Measurements from ENCODE around the gene KISS1. TPM values are rescaled to one million over a fixed set of nuclear protein-coding genes. Genes with fewer than 3 reads are reported as not detected.

KISS1 gene
- total RNA-seq, 1 donor from 2014 or later = not detected

DNA sequence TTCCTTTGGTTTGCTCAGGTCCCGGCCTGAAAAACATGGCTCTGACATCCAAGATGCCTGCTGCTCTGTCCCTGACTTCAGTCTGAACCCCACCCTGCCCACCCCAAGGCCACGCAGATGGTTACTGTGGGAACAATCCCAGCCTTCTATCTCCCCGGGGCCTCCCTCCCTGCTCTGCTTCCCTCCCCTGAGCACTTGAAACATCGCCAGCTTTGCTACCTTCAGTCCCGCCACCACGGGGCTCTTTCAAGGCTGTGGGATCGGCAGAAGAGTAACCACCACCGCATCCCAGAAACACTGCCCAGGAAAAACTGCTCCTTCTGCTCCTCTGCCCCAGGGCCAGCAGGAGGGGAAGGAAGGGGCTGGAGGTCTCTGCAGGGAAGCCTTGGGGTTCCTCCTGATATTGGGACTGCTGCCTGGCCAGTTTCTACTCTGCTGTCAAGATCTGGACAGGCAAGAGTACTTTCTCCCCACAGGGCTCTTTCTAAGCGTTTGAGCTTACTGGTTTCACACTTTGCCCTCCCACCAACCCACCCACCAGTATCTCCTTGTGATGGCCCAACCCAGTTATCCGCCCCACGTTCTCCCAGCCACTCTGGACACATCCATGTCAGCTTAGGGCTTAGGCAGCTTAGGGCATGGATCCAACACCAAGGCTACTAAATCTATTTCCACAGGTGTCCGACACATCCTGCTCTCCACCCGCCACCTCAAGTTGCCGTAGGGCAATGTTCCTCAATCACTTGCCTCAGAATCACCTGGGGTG is 52.8 kb downstream of the KISS1 start:
- no peak for DNase-seq (ENCODE audit: extremely low spot score in 2 of 2)
- Histone ChIP-seq H3K9me3 (no peaks in the 10 kb centered on the region), H3K27me3 (no peaks in the 10 kb centered on the region), H3K4me1 (peaks cover under 1% of the 10 kb centered on the region), H3K4me3 (no peak overlapping the region), H3K36me3 (peaks cover 4 to 34% of the 10 kb centered on the region in 2 donors), H3K27ac (no peak overlapping the region)
- TF ChIP-seq, protein P1, sequence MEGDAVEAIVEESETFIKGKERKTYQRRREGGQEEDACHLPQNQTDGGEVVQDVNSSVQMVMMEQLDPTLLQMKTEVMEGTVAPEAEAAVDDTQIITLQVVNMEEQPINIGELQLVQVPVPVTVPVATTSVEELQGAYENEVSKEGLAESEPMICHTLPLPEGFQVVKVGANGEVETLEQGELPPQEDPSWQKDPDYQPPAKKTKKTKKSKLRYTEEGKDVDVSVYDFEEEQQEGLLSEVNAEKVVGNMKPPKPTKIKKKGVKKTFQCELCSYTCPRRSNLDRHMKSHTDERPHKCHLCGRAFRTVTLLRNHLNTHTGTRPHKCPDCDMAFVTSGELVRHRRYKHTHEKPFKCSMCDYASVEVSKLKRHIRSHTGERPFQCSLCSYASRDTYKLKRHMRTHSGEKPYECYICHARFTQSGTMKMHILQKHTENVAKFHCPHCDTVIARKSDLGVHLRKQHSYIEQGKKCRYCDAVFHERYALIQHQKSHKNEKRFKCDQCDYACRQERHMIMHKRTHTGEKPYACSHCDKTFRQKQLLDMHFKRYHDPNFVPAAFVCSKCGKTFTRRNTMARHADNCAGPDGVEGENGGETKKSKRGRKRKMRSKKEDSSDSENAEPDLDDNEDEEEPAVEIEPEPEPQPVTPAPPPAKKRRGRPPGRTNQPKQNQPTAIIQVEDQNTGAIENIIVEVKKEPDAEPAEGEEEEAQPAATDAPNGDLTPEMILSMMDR (IDR thresholded peaks at IDR 0.05) = no peak
- TF ChIP-seq POLR2A (IDR thresholded peaks at IDR 0.05) (no peak), POLR2AphosphoS5 (IDR thresholded peaks at IDR 0.05; ENCODE audit: insufficient read depth in 1 of 2, low read depth in 1 of 2) (no peak)
- intact Hi-C loops (cut with DNase I) = no loop called here

DNA sequence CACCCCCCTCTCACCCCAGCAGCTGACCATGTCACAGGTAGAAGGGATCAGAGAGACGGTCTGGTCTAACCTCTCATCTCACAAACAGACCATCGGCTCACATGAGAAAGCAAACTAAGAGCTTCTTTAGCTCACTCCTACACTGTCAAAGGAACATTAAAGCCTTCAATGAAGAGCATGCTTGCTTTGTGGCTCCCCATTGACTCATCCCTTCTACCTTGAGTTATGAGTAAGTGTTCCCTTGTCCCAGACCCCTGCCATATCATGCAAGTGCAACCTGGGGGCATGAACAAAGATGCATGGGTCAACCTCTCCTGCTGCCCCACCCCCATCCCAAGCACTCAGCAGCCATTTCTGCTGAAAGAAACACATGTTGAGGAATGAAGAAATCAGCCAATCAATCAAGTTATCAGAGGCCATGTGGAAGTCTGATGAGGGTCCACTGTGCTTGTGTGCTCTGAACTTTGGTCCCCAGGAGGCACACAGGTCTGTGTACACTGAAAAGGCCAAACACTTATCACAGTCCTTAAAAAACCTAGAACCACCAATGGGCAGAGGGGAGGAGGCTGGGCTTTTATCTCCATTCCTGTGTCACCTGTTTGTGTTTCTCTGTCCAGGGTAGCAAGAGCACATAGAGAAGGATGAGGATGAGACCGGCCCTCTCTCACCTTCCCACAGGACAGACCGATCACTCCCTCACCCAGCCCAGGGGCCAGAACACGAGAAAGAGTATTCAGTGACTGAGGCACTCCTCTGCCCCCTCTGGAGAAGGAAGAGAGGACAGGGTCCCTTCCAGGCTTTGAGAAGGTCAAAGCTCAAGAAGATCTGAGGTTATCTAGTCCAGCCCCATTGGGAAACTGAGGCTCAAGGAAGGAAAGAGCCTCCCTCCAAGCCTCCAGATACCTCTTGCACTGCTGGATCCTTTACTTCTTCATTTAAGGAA is 54.0 kb downstream of the KISS1 start:
- no peak for DNase-seq (ENCODE audit: extremely low spot score in 2 of 2)
- Histone ChIP-seq H3K27ac (no peak overlapping the region), H3K36me3 (peaks cover 4 to 36% of the 10 kb centered on the region in 2 donors), H3K4me3 (no peak overlapping the region), H3K4me1 (no peaks in the 10 kb centered on the region), H3K9me3 (no peaks in the 10 kb centered on the region), H3K27me3 (no peaks in the 10 kb centered on the region)
- TF ChIP-seq, protein P1 (IDR thresholded peaks at IDR 0.05) = no peak
- TF ChIP-seq POLR2A (IDR thresholded peaks at IDR 0.05) (no peak), POLR2AphosphoS5 (IDR thresholded peaks at IDR 0.05; ENCODE audit: insufficient read depth in 1 of 2, low read depth in 1 of 2) (no peak)
- intact Hi-C loops (cut with DNase I) = no loop called here

DNA sequence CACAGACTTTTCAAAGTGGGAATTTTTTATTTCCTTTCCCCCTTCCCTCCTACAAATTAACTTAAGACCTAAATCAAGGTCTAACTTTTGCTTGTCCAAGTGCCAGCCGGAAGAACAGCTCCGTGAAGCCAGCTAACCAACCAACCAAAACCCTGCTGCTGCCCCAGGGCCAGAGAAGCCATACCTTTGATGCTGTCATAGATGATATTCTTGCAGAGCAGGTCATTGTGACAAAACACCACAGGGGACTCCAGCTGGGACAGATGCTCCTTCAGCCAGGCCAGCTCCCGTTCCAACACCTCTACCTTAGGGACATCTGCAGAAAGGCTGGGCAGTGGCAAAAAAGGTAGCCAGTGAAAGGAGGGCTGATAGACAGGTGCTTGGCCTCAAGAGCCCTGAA is 55.2 kb downstream of the KISS1 start:
- Histone ChIP-seq H3K9me3 (no peaks in the 10 kb centered on the region), H3K27ac (no peak overlapping the region), H3K36me3 (peaks cover 4 to 43% of the 10 kb centered on the region in 2 donors), H3K4me3 (no peak overlapping the region), H3K27me3 (no peaks in the 10 kb centered on the region), H3K4me1 (no peaks in the 10 kb centered on the region)
- no peak for TF ChIP-seq POLR2A (IDR thresholded peaks at IDR 0.05)
- no peak for DNase-seq (ENCODE audit: extremely low spot score in 2 of 2)
- intact Hi-C loops (cut with DNase I) = no loop called here

Other genes starting within 250 kb of the KISS1 start
- gene SOX13, start 123.4 kb downstream of the KISS1 start, total RNA-seq = 41.0 TPM
- gene ETNK2, start 44.4 kb downstream of the KISS1 start, total RNA-seq = 30.9 TPM
- not detected for gene REN, start 30.2 kb downstream of the KISS1 start, total RNA-seq
- not detected for gene GOLT1A, start 17.5 kb upstream of the KISS1 start, total RNA-seq
- 15.0 TPM for gene PLEKHA6, start 163.4 kb upstream of the KISS1 start, total RNA-seq
- 42.0 TPM for gene PPP1R15B, start 215.3 kb upstream of the KISS1 start, total RNA-seq

All from vagina (tissue), 2 donors.